Osteocyte (in vitro differentiated cells): Measurements from ENCODE around the gene SRP68. TPM values are rescaled to one million over a fixed set of nuclear protein-coding genes. Genes with fewer than 3 reads are reported as not detected.
A peak's percentile ranks its signal among the peaks of the same experiment; 100 is the strongest.

Source experiments
- DNase-seq: peaks from one replicate; pipeline ENCODE4 v3.0.0; 2021; ENCODE audit warnings: mixed read lengths; ENCODE audit not compliant: unreplicated experiment; ENCODE audit errors: extremely low spot score
- H3K27ac Mint-ChIP-seq: one replicate; pipeline ENCODE4 v1.8.0; 2021; ENCODE audit warnings: mild to moderate bottlenecking, mixed read lengths; ENCODE audit not compliant: unreplicated experiment
- H3K27me3 Mint-ChIP-seq: one replicate; pipeline ENCODE4 v1.8.0; 2021; ENCODE audit warnings: mixed read lengths; ENCODE audit not compliant: unreplicated experiment
- H3K36me3 Mint-ChIP-seq: one replicate; pipeline ENCODE4 v1.8.0; 2021; ENCODE audit warnings: mixed read lengths; ENCODE audit not compliant: unreplicated experiment
- H3K4me1 Mint-ChIP-seq: one replicate; pipeline ENCODE4 v1.8.0; 2021; ENCODE audit warnings: mixed read lengths; ENCODE audit not compliant: unreplicated experiment
- H3K4me3 Mint-ChIP-seq: one replicate; pipeline ENCODE4 v1.8.0; 2021; ENCODE audit warnings: mild to moderate bottlenecking, moderate library complexity, mixed read lengths; ENCODE audit not compliant: unreplicated experiment
- H3K9me3 Mint-ChIP-seq: one replicate; pipeline ENCODE4 v1.8.0; 2021; ENCODE audit warnings: mixed read lengths; ENCODE audit not compliant: unreplicated experiment
- total RNA-seq: library from RNA; stranded (reverse); gene quantifications from 2 replicates; pipeline ENCODE4 v1.2.1, GENCODE V29; 2021
- TF ChIP-seq, protein P1 (sequence below): fragments of 200-600 bp; sonication (generic); IDR thresholded peaks from 2 replicates; pipeline ENCODE4 v1.5.0; 2021; ENCODE audit warnings: antibody characterized with exemption, mild to moderate bottlenecking, moderate library complexity

Gene SRP68
- total RNA-seq, 1 donor from 2014 or later: 74.7 TPM

DNA sequence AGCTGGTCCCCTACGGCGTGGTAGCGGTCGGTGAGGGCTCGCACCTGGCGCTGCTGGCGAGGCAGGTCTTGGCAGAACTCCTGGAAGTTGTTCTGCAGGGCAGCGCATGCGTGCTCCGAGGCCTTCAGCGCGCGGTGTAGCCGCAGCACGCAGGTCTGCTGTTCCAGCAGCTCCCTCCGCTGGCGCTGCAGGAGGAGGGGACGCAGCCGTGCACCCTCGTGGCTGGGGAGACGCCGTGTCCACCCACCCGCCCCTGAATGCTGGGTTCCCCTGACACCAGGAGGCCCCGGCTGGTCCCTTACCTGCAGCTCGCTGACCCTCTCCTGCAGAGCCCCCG lies 57.4 kb downstream of the SRP68 start:
- Mint-ChIP-seq H3K36me3 (no peaks in the 10 kb centered on the region), H3K4me1 (peaks cover 5% of the 10 kb centered on the region), H3K27me3 (peaks cover 2% of the 10 kb centered on the region), H3K27ac (no peak overlapping the region), H3K9me3 (no peaks in the 10 kb centered on the region), H3K4me3 (no peak overlapping the region)
- no peak for DNase-seq
- TF ChIP-seq, protein P1, sequence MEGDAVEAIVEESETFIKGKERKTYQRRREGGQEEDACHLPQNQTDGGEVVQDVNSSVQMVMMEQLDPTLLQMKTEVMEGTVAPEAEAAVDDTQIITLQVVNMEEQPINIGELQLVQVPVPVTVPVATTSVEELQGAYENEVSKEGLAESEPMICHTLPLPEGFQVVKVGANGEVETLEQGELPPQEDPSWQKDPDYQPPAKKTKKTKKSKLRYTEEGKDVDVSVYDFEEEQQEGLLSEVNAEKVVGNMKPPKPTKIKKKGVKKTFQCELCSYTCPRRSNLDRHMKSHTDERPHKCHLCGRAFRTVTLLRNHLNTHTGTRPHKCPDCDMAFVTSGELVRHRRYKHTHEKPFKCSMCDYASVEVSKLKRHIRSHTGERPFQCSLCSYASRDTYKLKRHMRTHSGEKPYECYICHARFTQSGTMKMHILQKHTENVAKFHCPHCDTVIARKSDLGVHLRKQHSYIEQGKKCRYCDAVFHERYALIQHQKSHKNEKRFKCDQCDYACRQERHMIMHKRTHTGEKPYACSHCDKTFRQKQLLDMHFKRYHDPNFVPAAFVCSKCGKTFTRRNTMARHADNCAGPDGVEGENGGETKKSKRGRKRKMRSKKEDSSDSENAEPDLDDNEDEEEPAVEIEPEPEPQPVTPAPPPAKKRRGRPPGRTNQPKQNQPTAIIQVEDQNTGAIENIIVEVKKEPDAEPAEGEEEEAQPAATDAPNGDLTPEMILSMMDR: no peak

DNA sequence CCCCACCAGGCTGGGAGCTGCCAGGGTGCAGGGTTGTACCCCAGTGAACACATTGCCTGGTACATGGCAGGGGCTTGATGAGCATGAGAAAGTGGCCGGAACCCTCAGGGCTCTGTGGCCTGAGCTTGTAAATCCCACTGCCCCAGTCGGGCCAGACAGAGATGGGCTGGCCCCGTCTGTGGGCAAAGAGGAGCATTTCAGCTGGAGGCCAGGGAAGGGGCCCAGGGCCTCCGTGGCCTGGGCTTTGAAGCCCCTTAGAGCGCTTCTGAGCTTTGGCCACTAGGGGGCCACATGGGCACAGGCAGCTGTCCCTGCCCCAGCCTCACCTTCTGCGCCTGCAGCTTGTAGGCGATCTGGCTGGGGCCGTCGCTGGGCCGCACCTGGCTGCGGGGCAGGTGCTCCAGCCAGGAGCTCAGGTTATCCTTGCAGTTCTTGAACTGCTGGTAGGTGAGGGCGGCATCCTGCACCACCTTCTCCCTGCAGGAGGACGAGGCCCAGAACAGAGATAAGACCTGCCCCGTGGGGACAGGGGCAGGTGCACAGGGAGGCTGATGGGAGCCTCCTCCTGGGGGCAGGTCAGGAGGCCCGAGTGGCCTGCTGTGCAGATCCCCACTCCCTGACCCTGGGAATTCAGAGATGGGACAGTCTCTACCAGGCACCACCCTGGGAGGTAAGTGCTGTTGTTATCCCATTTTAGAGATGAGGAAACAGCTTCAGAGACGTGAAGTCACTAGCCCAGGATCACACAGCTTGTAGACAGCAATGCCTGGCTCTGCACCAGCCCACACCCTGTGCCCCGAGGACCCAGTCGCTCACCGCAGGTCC lies 58.0 kb downstream of the SRP68 start:
- peaks cover 2% of the 10 kb centered on the region for H3K27me3 Mint-ChIP-seq
- H3K4me1 Mint-ChIP-seq: peaks cover 5% of the 10 kb centered on the region
- peak; percentile 89 for DNase-seq
- no peak overlapping the region for H3K4me3 Mint-ChIP-seq
- H3K27ac Mint-ChIP-seq: no peak overlapping the region
- TF ChIP-seq, protein P1: peak; percentile 96
- no peaks in the 10 kb centered on the region for H3K9me3 Mint-ChIP-seq
- H3K36me3 Mint-ChIP-seq: no peaks in the 10 kb centered on the region

DNA sequence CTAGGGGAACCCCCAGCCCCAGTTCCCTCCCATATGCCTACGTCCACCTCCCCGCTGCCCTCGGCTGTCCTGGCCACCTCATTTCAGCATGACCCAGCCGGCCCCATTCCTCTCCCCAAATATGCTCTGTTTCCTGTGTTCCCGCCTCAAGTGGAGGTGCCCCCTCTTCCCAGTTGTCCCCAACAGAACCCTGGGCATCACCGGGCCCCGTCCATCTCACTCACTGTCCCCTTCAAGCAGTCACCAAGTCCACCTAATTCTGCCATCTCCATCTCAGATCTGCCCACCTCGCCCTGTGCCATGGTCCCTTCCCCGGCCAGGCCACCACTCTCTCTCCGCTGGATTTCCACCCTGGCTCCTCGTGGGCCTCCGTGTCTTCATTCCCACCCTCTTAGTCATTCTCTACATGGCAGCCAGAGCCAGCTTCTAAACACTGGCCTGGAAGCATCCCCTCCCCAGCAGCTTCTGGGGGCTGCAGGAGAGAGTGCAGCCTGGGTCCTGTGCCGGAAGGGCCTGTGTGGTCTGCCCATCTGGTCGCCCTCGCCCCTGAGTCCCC lies 58.9 kb downstream of the SRP68 start:
- Mint-ChIP-seq H3K36me3 (no peaks in the 10 kb centered on the region), H3K4me3 (no peak overlapping the region), H3K27ac (no peak overlapping the region), H3K27me3 (peaks cover 2% of the 10 kb centered on the region), H3K9me3 (no peaks in the 10 kb centered on the region), H3K4me1 (peaks cover 5% of the 10 kb centered on the region)
- TF ChIP-seq, protein P1: no peak
- no peak for DNase-seq

DNA sequence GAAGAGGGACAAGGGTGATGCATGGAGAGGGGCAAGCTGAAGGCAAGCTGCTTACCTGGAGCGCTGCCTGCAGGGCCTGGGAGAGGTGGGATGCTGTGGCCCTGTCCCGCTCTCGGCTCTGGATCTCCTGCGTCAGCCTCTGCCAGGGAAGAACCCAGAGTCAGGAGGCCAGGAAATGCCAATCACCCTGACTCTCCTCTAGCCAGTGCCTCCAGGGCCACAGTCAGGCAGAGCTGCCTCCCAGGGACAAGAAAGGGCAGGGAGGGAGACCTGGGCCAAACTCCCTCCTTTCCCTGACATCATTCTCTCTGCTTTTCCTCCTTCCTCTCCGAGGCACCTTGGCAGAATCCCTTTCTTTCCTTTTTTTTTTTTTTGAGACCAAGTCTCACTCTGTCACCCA lies 60.4 kb downstream of the SRP68 start:
- Mint-ChIP-seq H3K4me1 (peaks cover 5% of the 10 kb centered on the region), H3K4me3 (no peak overlapping the region), H3K27ac (no peak overlapping the region), H3K9me3 (no peaks in the 10 kb centered on the region), H3K36me3 (no peaks in the 10 kb centered on the region), H3K27me3 (peaks cover 2% of the 10 kb centered on the region)
- DNase-seq: no peak
- TF ChIP-seq, protein P1: no peak

DNA sequence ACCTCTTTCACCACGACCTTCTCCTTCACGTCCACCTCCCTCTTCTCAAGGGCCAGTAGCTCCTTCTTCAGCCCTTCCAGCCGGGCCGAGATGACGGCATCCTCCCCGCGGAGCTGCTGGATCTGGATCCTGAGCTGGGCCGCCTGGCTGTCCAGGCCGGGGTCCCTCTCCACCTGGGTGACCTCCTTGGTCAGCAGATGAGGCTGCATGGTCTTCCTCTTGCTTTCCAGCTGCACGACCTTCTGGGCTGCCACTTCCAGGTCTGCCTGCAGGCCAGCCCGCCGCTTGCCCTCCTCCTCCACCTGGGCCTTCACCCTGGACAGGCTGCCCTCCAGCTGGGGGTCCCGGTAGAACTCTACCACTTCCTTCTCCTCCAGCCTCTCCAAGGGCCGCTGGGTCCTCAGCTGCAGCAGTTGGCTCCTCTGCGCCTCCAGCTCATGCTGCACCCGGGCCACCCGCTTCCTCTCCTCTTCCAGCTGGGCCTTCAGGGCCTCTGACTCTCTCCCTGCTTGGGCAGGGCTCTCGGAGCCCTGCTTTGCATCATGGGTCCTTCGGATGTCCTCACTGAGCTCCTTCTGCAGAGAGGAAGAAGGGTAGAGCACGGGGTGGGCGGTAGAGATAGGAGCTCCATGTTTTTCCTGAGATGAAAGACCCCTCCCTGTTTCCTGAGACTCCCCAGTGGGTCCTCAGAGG lies 62.2 kb downstream of the SRP68 start:
- no peaks in the 10 kb centered on the region for H3K36me3 Mint-ChIP-seq
- no peak overlapping the region for H3K27ac Mint-ChIP-seq
- peaks cover 13% of the 10 kb centered on the region for H3K4me1 Mint-ChIP-seq
- TF ChIP-seq, protein P1: no peak
- no peaks in the 10 kb centered on the region for H3K9me3 Mint-ChIP-seq
- H3K4me3 Mint-ChIP-seq: no peak overlapping the region
- no peak for DNase-seq
- H3K27me3 Mint-ChIP-seq: no peaks in the 10 kb centered on the region
